Right lobe of liver (tissue), 4 donors: ENCODE results near the gene HAX1.
"Not testable (repeated sequence)": the region's sequence is repeated elsewhere in the genome, so short reads cannot be mapped to it uniquely, and the experiment has no call there.

Experiments used
- POLR2A ChIP-seq: fragments of 450-650 bp; IDR thresholded peaks from one replicate; pipeline ENCODE4 v1.6.1; 2017; ENCODE audit warnings: antibody characterized with exemption, mild to moderate bottlenecking
- TF ChIP-seq, protein P1 (sequence below), 4 donors: fragments of 200-600 bp in 3 of 4; fragments of 450-650 bp in 1 of 4; IDR thresholded peaks; one replicate each; pipeline versions ENCODE4 v1.5.1 to v1.8.0; 2016 to 2022; ENCODE audit warnings: antibody characterized with exemption in 4 of 4, mild to moderate bottlenecking in 2 of 4
- donor health status: DM: no; HTN: no; CAD: no.
- donor health status: DM: no; HTN: no; CAD: no.
- donor health status: DM: no; HTN: yes; CAD: no.

DNA sequence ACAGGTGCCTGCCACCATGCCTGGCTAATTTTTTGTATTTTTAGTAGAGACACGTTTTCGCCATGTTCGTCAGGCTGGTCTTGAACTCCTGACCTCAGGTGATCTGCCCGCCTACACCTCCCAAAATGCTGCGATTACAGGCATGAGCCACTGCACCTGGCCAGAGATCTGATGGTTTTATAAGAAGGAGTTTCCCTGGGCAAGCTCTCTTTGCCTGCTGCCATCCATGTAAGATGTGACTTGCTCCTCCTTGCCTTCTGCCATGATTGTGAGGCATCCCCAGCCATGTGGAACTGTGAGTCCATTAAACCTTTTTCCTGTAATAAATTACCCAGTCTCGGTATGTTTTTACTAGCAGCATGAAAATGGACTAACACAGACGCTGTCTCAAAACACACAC lies 36.7 kb downstream of the HAX1 start:
- TF ChIP-seq, protein P1, sequence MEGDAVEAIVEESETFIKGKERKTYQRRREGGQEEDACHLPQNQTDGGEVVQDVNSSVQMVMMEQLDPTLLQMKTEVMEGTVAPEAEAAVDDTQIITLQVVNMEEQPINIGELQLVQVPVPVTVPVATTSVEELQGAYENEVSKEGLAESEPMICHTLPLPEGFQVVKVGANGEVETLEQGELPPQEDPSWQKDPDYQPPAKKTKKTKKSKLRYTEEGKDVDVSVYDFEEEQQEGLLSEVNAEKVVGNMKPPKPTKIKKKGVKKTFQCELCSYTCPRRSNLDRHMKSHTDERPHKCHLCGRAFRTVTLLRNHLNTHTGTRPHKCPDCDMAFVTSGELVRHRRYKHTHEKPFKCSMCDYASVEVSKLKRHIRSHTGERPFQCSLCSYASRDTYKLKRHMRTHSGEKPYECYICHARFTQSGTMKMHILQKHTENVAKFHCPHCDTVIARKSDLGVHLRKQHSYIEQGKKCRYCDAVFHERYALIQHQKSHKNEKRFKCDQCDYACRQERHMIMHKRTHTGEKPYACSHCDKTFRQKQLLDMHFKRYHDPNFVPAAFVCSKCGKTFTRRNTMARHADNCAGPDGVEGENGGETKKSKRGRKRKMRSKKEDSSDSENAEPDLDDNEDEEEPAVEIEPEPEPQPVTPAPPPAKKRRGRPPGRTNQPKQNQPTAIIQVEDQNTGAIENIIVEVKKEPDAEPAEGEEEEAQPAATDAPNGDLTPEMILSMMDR (IDR thresholded peaks at IDR 0.05) = not testable (repeated sequence)
- TF ChIP-seq POLR2A = not testable (repeated sequence)
